ENCODE data around the gene SSBP3. TPM values are rescaled to one million over a fixed set of nuclear protein-coding genes. Genes with fewer than 3 reads are reported as not detected.

The SSBP3 gene
- total RNA-seq, 1 experiment from 2014 or later: 37.5 TPM

- H3K36me3 ChIP-seq (ENCODE audit: control insufficient read depth in 1 of 2, insufficient read depth in 2 of 2, low read length in 2 of 2): no peaks in the 10 kb centered on the region
- no peaks in the 10 kb centered on the region for H3K9me2 ChIP-seq (ENCODE audit: insufficient read depth)
- ChIA-PET POLR2A (no interaction called here), CTCF (interaction anchor here (0.9 kb wide), 1 partner anchor 93 kb away, joined by 3 read pairs; no protein-coding TSS in a partner anchor), RAD21 (ENCODE audit: low non-redundant PET in 1 of 2, low total read pairs in 2 of 2, uncharacterized antibody in 2 of 2, unreplicated experiment in 2 of 2) (no interaction called here)
- TF ChIP-seq CTCF (IDR thresholded peaks at IDR 0.05 in 2 of 3, conservative IDR thresholded peaks at IDR 0.05 in 1 of 3; ENCODE audit: borderline replicate concordance in 1 of 3, insufficient read depth in 1 of 3, low read depth in 2 of 3, low read length in 2 of 3) (no peak), YY1 (IDR thresholded peaks at IDR 0.05; ENCODE audit: extremely low read depth, insufficient replicate concordance, low read depth, low read length) (no peak)
- H3K27me3 ChIP-seq (ENCODE audit: insufficient read depth, low read length): no peaks in the 10 kb centered on the region
- H3K4me1 ChIP-seq (ENCODE audit: control insufficient read depth in 1 of 2, insufficient read depth in 2 of 2, low read length in 2 of 2): peaks cover 6 to 7% of the 10 kb centered on the region in 2 experiments; a peak in 3 of 4 replicates
- no peak overlapping the region for H3K9ac ChIP-seq (ENCODE audit: low read length)
- BruUV-seq (replicated peaks): no TSS peak
- H4K20me1 ChIP-seq (ENCODE audit: insufficient read depth): no peaks in the 10 kb centered on the region
- no peak overlapping the region for H3K27ac ChIP-seq (ENCODE audit: low read depth, low read length)
- H3K4me3 ChIP-seq (replicated peaks in 1 of 2; ENCODE audit: low read depth in 1 of 2, low read length in 2 of 2): no peak overlapping the region
- ATAC-seq (peak; percentile 52), DNase-seq (ENCODE audit: low read depth, low spot score) (no peak)
- no peak overlapping the region for H2AFZ ChIP-seq (ENCODE audit: low read depth, low read length, poor library complexity, severe bottlenecking)
- no peaks in the 10 kb centered on the region for H3K79me2 ChIP-seq (ENCODE audit: insufficient read depth, low read length)
- H3K4me2 ChIP-seq (ENCODE audit: low read length): no peak overlapping the region
- intact Hi-C loops (cut with micrococcal nuclease): no loop called here
- no peaks in the 10 kb centered on the region for H3K9me3 ChIP-seq (ENCODE audit: control insufficient read depth in 1 of 2, insufficient read depth in 1 of 2, low read depth in 1 of 2, low read length in 2 of 2)
Measured at GRCh38 chr1:54273795-54274163, 132.4 kb downstream of the SSBP3 start.

GRCh38 chr1:54273092-54273794 lies 133.0 kb downstream of the SSBP3 start:
- Histone ChIP-seq H4K20me1 (ENCODE audit: insufficient read depth) (no peaks in the 10 kb centered on the region), H3K27me3 (ENCODE audit: insufficient read depth, low read length) (no peaks in the 10 kb centered on the region), H3K9me2 (ENCODE audit: insufficient read depth) (no peaks in the 10 kb centered on the region), H3K4me1 (ENCODE audit: control insufficient read depth in 1 of 2, insufficient read depth in 2 of 2, low read length in 2 of 2) (peaks cover 6 to 7% of the 10 kb centered on the region in 2 experiments; a peak in 3 of 4 replicates), H3K9me3 (ENCODE audit: control insufficient read depth in 1 of 2, insufficient read depth in 1 of 2, low read depth in 1 of 2, low read length in 2 of 2) (no peaks in the 10 kb centered on the region), H3K9ac (ENCODE audit: low read length) (no peak overlapping the region), H3K4me2 (ENCODE audit: low read length) (no peak overlapping the region), H3K4me3 (replicated peaks in 1 of 2; ENCODE audit: low read depth in 1 of 2, low read length in 2 of 2) (no peak overlapping the region), H3K27ac (ENCODE audit: low read depth, low read length) (no peak overlapping the region), H3K79me2 (ENCODE audit: insufficient read depth, low read length) (no peaks in the 10 kb centered on the region), H3K36me3 (ENCODE audit: control insufficient read depth in 1 of 2, insufficient read depth in 2 of 2, low read length in 2 of 2) (no peaks in the 10 kb centered on the region), H2AFZ (ENCODE audit: low read depth, low read length, poor library complexity, severe bottlenecking) (no peak overlapping the region)
- TF ChIP-seq ZFX (IDR thresholded peaks at IDR 0.05) (no peak), RAD21 (IDR thresholded peaks at IDR 0.05; ENCODE audit: low read depth) (peak; percentile 39; the same call in 1 of the 2 replicates)
- ATAC-seq (peak; percentile 18; the same call in 1 of the 2 replicates), DNase-seq (ENCODE audit: low read depth, low spot score) (no peak)
- POLR2A ChIA-PET: no interaction called here
- intact Hi-C loops (cut with micrococcal nuclease): no loop called here
- RAD21 ChIA-PET (ENCODE audit: low non-redundant PET in 1 of 2, low total read pairs in 2 of 2, uncharacterized antibody in 2 of 2, unreplicated experiment in 2 of 2): no interaction called here
- no TSS peak for BruUV-seq (replicated peaks)
- CTCF ChIA-PET: interaction anchor here (0.9 kb wide), 1 partner anchor 92 kb away, joined by 3 read pairs; no protein-coding TSS in a partner anchor
